Measurements from ENCODE around the gene SPTLC2.

The SPTLC2 gene

DNA sequence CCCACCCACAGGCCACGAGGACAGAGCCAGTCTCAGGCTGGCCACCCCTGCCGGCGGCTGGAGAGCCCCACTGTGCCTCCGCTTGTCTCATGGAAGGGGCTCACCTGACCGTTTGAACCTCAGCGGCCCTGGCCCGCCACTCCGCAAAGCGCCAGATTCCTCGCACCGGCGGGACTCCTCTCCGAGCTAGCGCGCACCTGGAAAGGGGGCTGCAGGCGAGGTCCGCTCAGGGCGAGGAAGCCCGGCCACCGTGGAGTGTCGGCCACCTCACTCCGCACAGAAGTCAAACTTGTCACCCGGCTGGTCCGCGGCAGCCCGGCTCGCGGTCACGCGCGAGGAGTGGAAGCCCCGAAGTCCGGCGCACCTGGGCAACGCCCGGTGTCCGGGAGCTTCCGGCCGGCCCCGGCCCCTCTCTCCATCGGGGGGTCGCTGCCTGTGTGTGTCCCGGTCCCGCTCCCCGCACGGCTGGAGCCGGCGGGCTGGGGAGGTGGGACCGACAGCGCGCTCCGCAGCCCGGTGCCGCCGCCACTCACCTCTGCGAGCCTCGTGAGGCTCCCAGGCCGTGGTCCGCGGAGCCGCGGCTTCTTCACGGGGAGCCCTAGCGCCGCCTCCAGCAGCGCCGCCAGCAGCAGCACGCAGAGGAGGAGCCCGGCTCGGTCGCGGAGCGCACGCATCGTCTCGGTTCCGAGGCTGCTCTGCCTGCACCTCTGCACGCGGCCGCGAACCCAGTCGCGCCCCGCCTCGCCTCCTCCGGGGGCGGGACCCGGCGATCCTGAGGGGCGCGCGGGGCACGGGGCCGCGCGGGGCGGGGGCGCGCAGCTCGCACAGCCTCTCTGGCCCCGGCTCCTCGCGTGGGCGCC is 118.1 kb downstream of the SPTLC2 start, which contains the start of gene ISM2:
TSS of gene ISM2 (minus strand) at position 697 of the 860 bp plus-strand sequence. CDS start at position 674, 23 bp downstream.
- TF ChIP-seq CTCF (conservative IDR thresholded peaks at IDR 0.05; ENCODE audit: low read depth, low read length) = no peak
- DNase-seq (ENCODE audit: low read depth) = peak; percentile 42
- H3K4me3 ChIP-seq (ENCODE audit: low read depth, low read length) = peak within 1 kb of the TSS; percentile 51

- H3K4me3 ChIP-seq (ENCODE audit: low read depth, low read length) = no peak overlapping the region
- no peak for DNase-seq (ENCODE audit: low read depth)
- no peak for TF ChIP-seq CTCF (conservative IDR thresholded peaks at IDR 0.05; ENCODE audit: low read depth, low read length)
Observed at GRCh38 chr14:77495334-77495733, 121.1 kb downstream of the SPTLC2 start.

DNA sequence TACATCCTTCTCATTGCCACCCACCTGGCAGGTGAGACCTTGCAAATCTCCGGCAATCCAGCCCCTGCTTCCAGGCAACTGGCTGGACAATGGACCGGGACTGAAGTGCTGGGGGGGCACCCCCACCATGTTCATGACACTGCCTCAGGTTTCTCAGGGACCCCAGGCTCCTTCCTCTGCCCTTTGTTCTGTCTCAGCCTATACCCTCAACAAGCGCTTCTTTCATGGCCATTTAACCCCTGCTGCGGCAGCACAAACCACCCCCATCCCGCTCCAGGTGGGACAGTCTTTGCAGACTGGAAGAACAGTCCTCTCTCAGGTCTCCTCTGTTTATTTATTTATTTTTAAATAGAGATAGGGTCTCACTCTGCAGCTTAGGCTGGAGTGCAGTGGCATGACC is 125.4 kb downstream of the SPTLC2 start:
- no peak for DNase-seq (ENCODE audit: low read depth)
- no peak for TF ChIP-seq CTCF (conservative IDR thresholded peaks at IDR 0.05; ENCODE audit: low read depth, low read length)
- H3K4me3 ChIP-seq (ENCODE audit: low read depth, low read length) = no peak overlapping the region

GRCh38 chr14:77490347-77490986 is 126.0 kb downstream of the SPTLC2 start:
- no peak for TF ChIP-seq CTCF (conservative IDR thresholded peaks at IDR 0.05; ENCODE audit: low read depth, low read length)
- DNase-seq (ENCODE audit: low read depth) = no peak

GRCh38 chr14:77489041-77489440 is 127.4 kb downstream of the SPTLC2 start:
- no peak overlapping the region for H3K4me3 ChIP-seq (ENCODE audit: low read depth, low read length)
- no peak for TF ChIP-seq CTCF (conservative IDR thresholded peaks at IDR 0.05; ENCODE audit: low read depth, low read length)
- DNase-seq (ENCODE audit: low read depth) = no peak

More at GRCh38 chr14:77490347-77490986, 126.0 kb downstream of the SPTLC2 start:
- no peak overlapping the region for H3K4me3 ChIP-seq (ENCODE audit: low read depth, low read length)

- no peak for TF ChIP-seq CTCF (conservative IDR thresholded peaks at IDR 0.05; ENCODE audit: low read depth, low read length)
- no peak overlapping the region for H3K4me3 ChIP-seq (ENCODE audit: low read depth, low read length)
- no peak for DNase-seq (ENCODE audit: low read depth)
Observed at GRCh38 chr14:77488558-77488957, 127.9 kb downstream of the SPTLC2 start.
